Skeletal muscle cell (primary cell): ENCODE measurements around the gene TDRD12.
A peak's percentile ranks its signal among the peaks of the same experiment; 100 is the strongest.
"Not testable (repeated sequence)": the region's sequence is repeated elsewhere in the genome, so short reads cannot be mapped to it uniquely, and the experiment has no call there.

Source experiments
- DNase-seq: peaks from one replicate; pipeline ENCODE4 v3.0.0-alpha.2; 2010; ENCODE audit warnings: low read depth
- H3K4me3 ChIP-seq: 2 replicates; pipeline ENCODE4 v1.5.1; 2011; ENCODE audit warnings: low read depth, mild to moderate bottlenecking, control low read depth, low read length, moderate library complexity

Gene TDRD12

DNA sequence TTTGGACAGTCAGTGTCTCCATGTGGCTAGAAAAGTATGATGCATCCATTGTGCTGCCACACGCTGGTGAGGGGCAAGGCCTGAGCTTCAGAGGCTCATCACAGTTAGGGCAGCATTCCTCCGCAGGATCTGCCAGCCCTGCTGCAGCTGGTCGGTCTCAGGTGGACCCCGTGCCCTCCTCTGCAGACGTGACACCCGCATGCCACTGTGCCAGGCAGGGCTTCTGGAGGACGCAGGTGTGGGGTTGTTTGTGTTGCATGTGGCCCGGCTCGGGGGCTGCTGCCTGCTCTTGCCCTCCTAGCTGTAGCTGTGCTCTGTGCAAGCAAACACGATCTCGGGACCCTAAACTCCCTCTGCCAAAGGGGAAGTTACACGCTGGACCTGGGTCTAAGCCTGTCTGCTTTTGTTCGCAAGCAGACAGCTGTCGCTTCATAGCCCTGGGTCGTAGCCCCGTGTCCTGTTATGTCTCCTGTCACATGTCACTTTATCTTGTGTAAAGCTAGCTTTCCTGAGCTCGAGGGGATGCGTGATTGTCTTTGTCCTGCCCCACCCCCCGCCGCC, 104.7 kb downstream of the TDRD12 start:
- DNase-seq: no peak
- no peak overlapping the region for H3K4me3 ChIP-seq

- no peak for DNase-seq
- H3K4me3 ChIP-seq: no peak overlapping the region
These were observed 105.5 kb downstream of the TDRD12 start for GRCh38 chr19:32824916-32825608.

DNA sequence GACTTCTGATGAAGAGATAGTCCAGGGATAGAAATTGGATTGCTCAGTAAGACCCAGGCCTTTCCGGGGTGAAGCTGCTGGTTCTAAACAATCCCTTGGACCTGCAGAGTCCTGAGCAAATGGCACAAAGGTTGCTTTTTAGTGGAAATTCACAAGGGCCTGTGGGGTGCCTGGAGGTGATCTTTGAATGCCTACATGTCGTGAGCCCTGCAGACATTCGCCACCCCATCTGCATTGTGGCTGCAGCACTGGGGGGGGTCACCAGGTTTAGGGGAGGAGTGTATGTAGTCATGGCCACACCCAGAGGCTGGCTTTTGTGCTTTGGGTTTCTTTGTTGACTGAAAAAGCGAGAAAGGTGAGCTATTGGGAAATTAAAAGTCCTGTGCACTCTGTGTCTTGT, 108.6 kb downstream of the TDRD12 start:
- DNase-seq: no peak
- no peak overlapping the region for H3K4me3 ChIP-seq

DNA sequence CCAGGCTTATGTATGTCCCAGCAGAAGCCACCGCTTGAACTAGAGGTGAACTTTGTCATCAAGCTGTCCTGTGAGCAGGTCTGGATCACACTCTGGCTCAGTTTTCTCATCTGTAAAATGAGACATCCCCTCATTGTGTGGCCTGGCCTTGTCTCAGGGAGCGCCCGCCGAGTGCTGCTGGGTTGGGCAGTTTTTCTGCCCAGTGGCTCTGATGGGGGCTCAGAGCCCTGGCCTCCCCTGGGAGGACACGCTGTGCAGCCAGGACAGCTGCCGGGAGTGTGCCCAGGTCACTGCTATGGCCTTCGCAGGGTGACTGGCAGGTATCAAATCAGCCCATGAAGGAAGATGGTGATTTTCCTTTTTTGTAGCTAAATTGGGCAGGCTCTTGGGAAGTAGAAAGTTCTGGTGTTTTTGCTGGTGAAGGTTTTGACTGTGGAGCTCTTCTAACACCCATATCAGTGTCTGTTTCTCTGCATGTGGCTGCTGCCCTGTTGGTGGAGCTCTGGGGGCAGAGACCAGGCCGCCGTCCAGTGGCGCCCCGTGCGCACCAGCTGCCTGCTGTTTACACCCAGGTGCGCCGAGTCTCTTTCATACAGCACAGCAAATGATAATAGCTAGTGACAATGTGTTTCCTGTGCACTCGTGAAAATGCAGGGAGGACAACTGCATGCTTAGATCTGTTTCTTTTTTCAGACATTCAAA, 109.2 kb downstream of the TDRD12 start:
- no peak overlapping the region for H3K4me3 ChIP-seq
- DNase-seq: no peak

- DNase-seq: no peak
- H3K4me3 ChIP-seq: no peak overlapping the region
These were observed 109.9 kb downstream of the TDRD12 start for GRCh38 chr19:32829345-32829896.

- peak; percentile 24 for DNase-seq
- H3K4me3 ChIP-seq: no peak overlapping the region
These were observed 110.9 kb downstream of the TDRD12 start for GRCh38 chr19:32830231-32831014.

DNA sequence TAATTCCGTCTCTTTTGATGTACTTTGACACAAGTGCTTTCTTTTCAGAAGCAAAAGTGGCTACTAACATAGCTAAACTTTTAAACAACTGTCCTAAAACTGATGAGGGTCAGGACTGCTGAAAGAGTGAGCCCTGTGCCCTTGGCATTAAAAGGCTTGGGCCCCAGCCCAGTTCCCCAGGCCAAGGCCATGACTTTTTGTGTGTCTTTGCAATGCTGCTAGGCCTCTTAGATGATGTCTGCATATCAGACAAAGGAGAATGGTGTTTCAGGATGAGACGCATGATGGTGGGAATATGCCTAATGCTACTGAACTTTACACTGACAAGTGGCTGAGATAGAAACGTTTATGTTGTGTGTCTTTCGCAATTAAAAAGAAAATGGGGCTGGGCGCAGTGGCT, 112.0 kb downstream of the TDRD12 start:
- no peak for DNase-seq
- H3K4me3 ChIP-seq: no peak overlapping the region

- not testable (repeated sequence) for DNase-seq, H3K4me3 ChIP-seq
These were observed 112.5 kb downstream of the TDRD12 start for GRCh38 chr19:32832094-32832493.

DNA sequence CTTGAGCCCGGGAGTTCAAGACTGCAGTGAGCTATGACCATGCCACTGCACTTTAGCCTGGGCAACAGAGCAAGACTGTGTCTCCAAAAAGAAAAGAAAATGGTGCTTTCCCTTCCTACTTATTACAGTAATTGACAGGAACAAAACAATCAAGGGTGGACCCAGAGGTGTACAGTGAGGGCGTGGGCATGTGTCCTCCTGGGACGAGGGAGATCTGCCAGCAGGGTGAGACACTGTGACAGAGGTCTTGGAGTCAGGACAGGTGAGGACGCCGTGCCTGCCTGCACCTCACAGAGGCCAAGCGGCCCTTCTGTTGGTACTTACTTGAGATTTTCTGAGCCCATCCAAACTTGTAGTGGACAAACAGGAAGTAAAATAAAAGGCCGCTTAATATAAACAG, 113.3 kb downstream of the TDRD12 start:
- H3K4me3 ChIP-seq, DNase-seq: not testable (repeated sequence)

DNA sequence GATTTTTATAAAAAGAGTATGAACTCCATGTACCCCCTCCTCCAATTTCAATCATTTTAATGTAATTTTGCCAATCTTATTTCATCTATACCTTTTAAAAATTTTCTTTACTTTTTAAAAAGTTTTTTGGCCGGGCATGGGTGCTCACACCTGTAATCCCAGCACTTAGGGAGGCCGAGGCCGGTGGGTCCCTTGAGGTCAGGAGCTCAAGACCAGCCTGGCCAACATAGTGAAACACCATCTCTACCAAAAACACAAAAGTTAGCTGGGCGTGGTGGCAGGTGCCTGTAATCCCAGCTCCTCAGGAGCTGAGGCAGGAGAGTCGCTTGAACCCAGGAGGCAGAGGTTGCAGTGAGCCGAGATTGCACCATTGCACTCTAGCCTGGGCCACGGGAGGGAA, 113.8 kb downstream of the TDRD12 start:
- H3K4me3 ChIP-seq, DNase-seq: not testable (repeated sequence)

GRCh38 chr19:32837531-32837930, 118.0 kb downstream of the TDRD12 start:
- DNase-seq: no peak
- H3K4me3 ChIP-seq: no peak overlapping the region

DNA sequence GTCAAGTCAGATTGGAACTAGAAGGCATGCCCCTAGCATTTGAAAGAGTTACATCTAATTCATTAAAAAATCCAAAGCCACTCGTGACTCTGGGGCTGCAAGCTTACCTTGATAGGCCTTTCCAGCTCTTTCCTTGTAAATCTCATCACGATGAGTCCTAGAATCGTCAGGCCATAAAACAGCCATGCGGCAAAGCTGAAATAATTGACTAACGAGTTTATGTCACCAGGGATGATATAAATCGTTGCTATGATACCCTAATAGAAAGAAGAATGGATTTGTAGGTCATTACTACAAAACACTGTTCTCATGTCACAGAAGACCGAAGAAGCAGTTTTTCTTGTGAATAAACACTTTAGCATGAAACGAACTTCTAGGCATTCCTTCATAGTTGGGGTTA, 122.5 kb downstream of the TDRD12 start:
- DNase-seq: no peak
- no peak overlapping the region for H3K4me3 ChIP-seq

- DNase-seq: no peak
These were observed 124.2 kb downstream of the TDRD12 start for GRCh38 chr19:32843716-32844245.

DNA sequence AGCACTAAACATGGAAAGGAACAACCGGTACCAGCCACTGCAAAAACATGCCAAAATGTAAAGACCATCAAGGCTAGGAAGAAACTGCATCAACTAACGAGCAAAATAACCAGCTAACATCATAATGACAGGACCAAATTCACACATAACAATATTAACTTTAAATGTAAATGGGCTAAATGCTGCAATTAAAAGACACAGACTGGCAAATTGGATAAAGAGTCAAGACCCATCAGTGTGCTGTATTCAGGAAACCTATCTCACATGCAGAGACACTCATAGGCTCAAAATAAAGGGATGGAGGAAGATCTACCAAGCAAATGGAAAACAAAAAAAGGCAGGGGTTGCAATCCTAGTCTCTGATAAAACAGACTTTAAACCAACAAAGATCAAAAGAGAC, 128.5 kb downstream of the TDRD12 start:
- H3K4me3 ChIP-seq, DNase-seq: not testable (repeated sequence)

More at GRCh38 chr19:32843716-32844245, 124.2 kb downstream of the TDRD12 start:
- no peak overlapping the region for H3K4me3 ChIP-seq

DNA sequence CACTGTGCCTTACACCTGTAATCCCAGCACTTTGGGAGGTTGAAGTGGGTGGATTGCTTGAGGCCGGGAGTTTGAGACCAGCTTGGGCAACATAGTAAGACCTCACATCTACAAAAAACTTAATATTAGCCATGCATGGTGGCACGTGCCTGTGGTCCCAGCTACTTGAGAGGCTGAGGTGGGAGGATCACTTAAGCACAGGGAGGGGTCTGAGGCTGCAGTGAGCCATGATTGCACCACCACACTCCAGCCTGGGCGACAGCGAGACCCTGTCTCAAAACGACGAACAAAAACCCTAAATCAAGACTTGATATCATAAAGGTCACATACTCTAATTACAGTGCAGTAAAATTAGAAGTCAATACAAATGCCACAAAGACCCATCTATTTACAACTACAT, 132.6 kb downstream of the TDRD12 start:
- DNase-seq: no peak
- H3K4me3 ChIP-seq: no peak overlapping the region

GRCh38 chr19:32856818-32857217, 137.3 kb downstream of the TDRD12 start:
- not testable (repeated sequence) for DNase-seq, H3K4me3 ChIP-seq

DNA sequence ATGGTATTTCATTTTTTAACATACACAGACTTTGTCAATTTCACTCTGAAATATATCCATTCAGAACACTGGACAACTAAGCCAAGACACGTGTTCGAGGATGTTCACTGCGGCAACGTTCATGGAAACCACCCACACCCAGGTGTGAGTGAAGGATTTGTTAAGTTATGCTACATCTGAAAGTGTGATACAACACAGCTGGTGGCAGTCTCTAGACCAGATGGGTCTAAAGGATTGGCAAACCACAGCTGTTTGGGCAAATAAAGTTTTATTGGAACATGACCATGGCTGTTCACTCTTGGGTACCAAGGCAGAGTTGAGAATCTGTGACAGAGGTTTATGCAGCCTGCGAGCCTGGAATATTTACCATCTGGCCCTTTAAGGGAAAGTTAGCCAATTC, 138.0 kb downstream of the TDRD12 start:
- H3K4me3 ChIP-seq: no peak overlapping the region
- DNase-seq: no peak

DNA sequence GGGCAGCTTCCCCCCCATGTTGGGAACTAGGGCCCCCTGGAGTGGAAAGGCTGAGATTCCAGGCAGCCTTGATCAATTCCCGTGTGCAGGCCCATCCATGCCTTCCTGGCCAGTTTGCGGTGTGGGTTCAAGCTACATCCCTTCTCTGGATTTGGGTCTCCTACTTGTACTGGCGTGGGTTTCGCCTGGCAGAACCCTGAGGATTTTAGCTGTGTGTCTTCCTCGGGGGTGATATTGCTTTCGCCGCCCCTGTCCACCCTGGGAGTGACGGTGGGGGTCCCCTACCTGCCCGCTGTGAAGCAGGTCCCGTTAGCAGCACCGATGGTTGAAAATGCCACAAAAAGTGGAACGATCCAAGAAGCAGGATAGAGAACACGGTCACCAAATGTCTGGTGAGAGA, 138.6 kb downstream of the TDRD12 start:
- DNase-seq: no peak
- H3K4me3 ChIP-seq: no peak overlapping the region

DNA sequence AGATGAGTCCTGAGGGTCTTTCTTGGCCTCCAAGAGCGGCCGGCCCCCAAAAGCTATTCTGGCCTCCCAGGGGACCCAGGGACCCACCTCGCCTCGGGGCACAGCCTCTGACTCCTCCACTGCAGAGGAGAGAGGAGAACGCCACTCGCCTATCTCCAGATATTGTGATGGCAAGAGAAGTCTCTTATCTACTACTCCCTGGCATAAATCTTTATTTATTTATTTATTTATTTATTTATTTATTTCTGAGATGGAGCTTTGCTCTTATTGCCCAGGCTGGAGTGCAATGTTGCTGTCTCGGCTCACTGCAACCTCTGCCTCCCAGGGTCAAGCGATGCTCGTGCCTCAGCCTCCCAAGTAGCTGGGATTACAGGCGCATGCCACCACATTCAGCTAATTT, 139.0 kb downstream of the TDRD12 start:
- DNase-seq: no peak
- H3K4me3 ChIP-seq: no peak overlapping the region

DNA sequence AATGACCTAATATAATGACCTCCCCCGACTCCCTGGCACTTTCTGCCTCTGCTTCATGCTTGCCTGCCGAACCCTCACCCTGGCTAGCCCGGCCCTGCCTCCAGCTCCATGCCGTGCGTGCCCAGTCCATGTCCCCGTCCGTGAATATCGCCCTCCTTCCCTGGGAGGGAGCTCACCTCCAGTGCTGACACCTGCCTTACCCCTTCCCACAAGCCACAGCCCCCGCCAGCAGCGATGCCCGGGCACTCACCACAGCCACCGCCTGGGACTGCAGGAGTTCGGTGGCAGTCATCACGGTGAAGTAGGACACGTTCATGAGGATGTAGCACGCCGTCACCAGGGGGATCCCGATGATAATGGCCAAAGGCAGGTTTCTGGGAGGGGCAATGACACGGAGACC, 140.0 kb downstream of the TDRD12 start:
- H3K4me3 ChIP-seq: no peak overlapping the region
- DNase-seq: no peak
